K562 (cell line): ENCODE data around the gene ZNF790. TPM values are rescaled to one million over a fixed set of nuclear protein-coding genes. Genes with fewer than 3 reads are reported as not detected.

Experiments used
- ATAC-seq: fragments of 200-7000 bp; cut with Tn5 transposase; 3 replicates; pipeline ENCODE4 v1.9.1; 2020; ENCODE audit warnings: moderate library complexity
- BruUV-seq: library from RNA; stranded (reverse); fragments of 400-500 nt; replicated peaks from 2 replicates; lab custom pipeline; 2021; lab: Mats Ljungman, UMichigan
- CTCF ChIA-PET: fragments of 300-600 bp; formaldehyde crosslinking; extraction: SDS; loops from one replicate; lab custom pipeline; 2021; ENCODE audit warnings: low intra/inter-chr PET ratio; lab: Yijun Ruan, JAX
- POLR2A ChIA-PET: fragments of 300-600, 350-650 bp; sonication (Branson Sonifier 250); formaldehyde crosslinking; extraction: SDS; loops from one replicate; lab custom pipeline; 2021; ENCODE audit warnings: antibody characterized with exemption, inconsistent platforms; lab: Yijun Ruan, JAX
- DNase-seq, 4 experiments: peaks; one replicate each; pipeline versions ENCODE4 v3.0.0 to v3.0.0-alpha.2; 2011 to 2018; ENCODE audit warnings: low spot score in 3 of 4, mixed read lengths in 3 of 4; ENCODE audit errors: extremely low read depth in 1 of 4
- FAIRE-seq: peaks from 2 replicates; lab custom pipeline; 2011; peaks lifted over from hg19 to GRCh38; lab: Jason Lieb, UNC
- H2AFZ ChIP-seq: 2 replicates; pipeline ENCODE4 v1.6.0; 2011; ENCODE audit warnings: low read depth, low read length, control low read depth, inconsistent platforms
- H3K27ac ChIP-seq: fragments of 200-600 bp; 3 replicates; pipeline ENCODE4 v1.8.0; 2011; ENCODE audit warnings: low read depth, mild to moderate bottlenecking, control low read depth, inconsistent platforms, low read length, moderate library complexity, mixed read lengths; ENCODE audit errors: extremely low read depth
- H3K27me3 ChIP-seq, 2 experiments: fragments of 300-600 bp in 1 of 2; 2 replicates in 1 of 2; 3 replicates in 1 of 2; pipeline versions ENCODE4 v1.6.0 to v1.8.0; 2011; ENCODE audit warnings: inconsistent platforms in 2 of 2, low read length in 2 of 2, mild to moderate bottlenecking in 1 of 2, mixed read lengths in 1 of 2, moderate library complexity in 1 of 2; ENCODE audit not compliant: control insufficient read depth in 2 of 2, insufficient read depth in 2 of 2
- H3K36me3 ChIP-seq: fragments of 300-600 bp; 3 replicates; pipeline ENCODE4 v1.8.0; 2011; ENCODE audit warnings: mild to moderate bottlenecking, low read length, inconsistent platforms; ENCODE audit not compliant: control insufficient read depth, insufficient read depth
- H3K4me1 ChIP-seq, 2 experiments: fragments of 200-600 bp in 1 of 2; replicated peaks in 1 of 2; 2 replicates in 1 of 2; 3 replicates in 1 of 2; pipeline versions ENCODE4 v1.5.1 to v1.8.0; 2011; ENCODE audit warnings: inconsistent platforms in 2 of 2, low read length in 2 of 2, mild to moderate bottlenecking in 1 of 2, mixed read lengths in 1 of 2, moderate library complexity in 1 of 2; ENCODE audit not compliant: control insufficient read depth in 2 of 2, insufficient read depth in 2 of 2
- H3K4me2 ChIP-seq: 2 replicates; pipeline ENCODE4 v1.6.1; 2011; ENCODE audit warnings: low read length, control low read depth, inconsistent platforms, mixed read lengths; ENCODE audit not compliant: insufficient read depth
- H3K4me3 ChIP-seq: fragments of 200-600 bp; sonication (generic), shearing (Covaris generic); 2 replicates; pipeline ENCODE4 v1.5.1; 2016; ENCODE audit warnings: control low read depth, inconsistent platforms
- H3K79me2 ChIP-seq: fragments of 200-600 bp; 3 replicates; pipeline ENCODE4 v1.8.0; 2011; ENCODE audit warnings: low read length, inconsistent platforms; ENCODE audit not compliant: control insufficient read depth, insufficient read depth
- H3K9ac ChIP-seq, 2 experiments: 2 replicates each; pipeline versions ENCODE4 v1.6.0 to v1.6.1; 2011; ENCODE audit warnings: low read depth in 2 of 2, low read length in 2 of 2, control low read depth in 1 of 2, inconsistent platforms in 1 of 2, mild to moderate bottlenecking in 1 of 2, mixed read lengths in 1 of 2; ENCODE audit not compliant: insufficient read depth in 1 of 2
- H3K9me1 ChIP-seq: one replicate; pipeline ENCODE4 v1.6.0; 2011; ENCODE audit warnings: inconsistent platforms, mild to moderate bottlenecking, low read length, moderate library complexity; ENCODE audit not compliant: control insufficient read depth, insufficient read depth
- H3K9me3 ChIP-seq: replicated peaks from 2 replicates; pipeline ENCODE4 v1.5.1; 2011; ENCODE audit warnings: low read depth, low read length, inconsistent platforms; ENCODE audit not compliant: control insufficient read depth, insufficient read depth
- H4K20me1 ChIP-seq: replicated peaks from 2 replicates; pipeline ENCODE4 v1.6.1; 2011; ENCODE audit warnings: low read length, inconsistent platforms, mixed read lengths; ENCODE audit not compliant: control insufficient read depth, insufficient read depth
- HEY1 ChIP-seq: fragments of 250-450 bp; sonication (Bioruptor Pico); IDR thresholded peaks from 2 replicates; pipeline ENCODE4 v1.5.0; 2020; ENCODE audit warnings: mild to moderate bottlenecking, moderate library complexity, borderline replicate concordance
- NBN ChIP-seq: fragments of 450-650 bp; IDR thresholded peaks from 2 replicates; pipeline ENCODE4 v1.6.1; 2016; ENCODE audit warnings: low read depth, mild to moderate bottlenecking
- NFE2 ChIP-seq: IDR thresholded peaks from 2 replicates; pipeline ENCODE4 v1.6.1; 2014; ENCODE audit warnings: antibody characterized with exemption, low read depth
- SMARCB1 ChIP-seq: IDR thresholded peaks from 2 replicates; pipeline ENCODE4 v1.6.1; 2011; ENCODE audit warnings: improper control_type of control experiment, low read depth; ENCODE audit not compliant: insufficient read length
- ZNF57 ChIP-seq: fragments of 450-650 bp; formaldehyde crosslinking; IDR thresholded peaks from 2 replicates; pipeline ENCODE4 v1.4.0; 2020; ENCODE audit warnings: mild to moderate bottlenecking, moderate library complexity
- WGBS: fragments of 100-300 bp; shearing (Covaris generic); methylation state at CpG from one replicate; pipeline ENCODE4 v1.1.6; 2016; ENCODE audit warnings: low coverage, mixed read lengths; ENCODE audit not compliant: insufficient coverage; ENCODE audit errors: missing lambda C conversion rate; 5-methylcytosine and 5-hydroxymethylcytosine counted together
- in situ Hi-C: fragments of 300-500 bp; cut with MboI; formaldehyde crosslinking; loops from 4 replicates; pipeline ENCODE4 v1.15.0; 2018; ENCODE audit warnings: inconsistent platforms, mixed read lengths
- intact Hi-C: fragments of 100-400 bp; cut with micrococcal nuclease; formaldehyde crosslinking; loops from 2 replicates; pipeline ENCODE4 v1.14.2; 2022
- polyA plus RNA-seq, 8 experiments: library from polyadenylated mRNA; depleted of rRNA in 4 of 8; stranded (reverse) in 5 of 8; unstranded in 3 of 8; fragments of >200 nt; fragmentation: Nextera tagmentation in 2 of 8; fragmentation: Illumina TruSeq in 1 of 8; extraction: Ambion mirVana in 2 of 8; extraction: Trizol in 1 of 8; gene quantifications; 2 replicates each; pipeline versions ENCODE4 v1.2.1 to v1.2.3, GENCODE V29; 2011 to 2014; ENCODE audit warnings: inconsistent platforms in 1 of 8, missing spikeins in 1 of 8
- total RNA-seq, 7 experiments: library from RNA; depleted of rRNA in 6 of 7; stranded (reverse); fragments of >200 nt in 6 of 7; fragmentation: Illumina TruSeq in 2 of 7; extraction: Trizol in 2 of 7; gene quantifications; 2 replicates each; pipeline versions ENCODE4 v1.2.1 to v1.2.3, GENCODE V29; 2011 to 2021; ENCODE audit warnings: low replicate concordance in 1 of 7
- TF ChIP-seq, protein P1 (sequence below): fragments of 250-450 bp; sonication (Bioruptor Pico); IDR thresholded peaks from 2 replicates; pipeline ENCODE4 v1.4.0; 2020; ENCODE audit warnings: mild to moderate bottlenecking, moderate library complexity

The ZNF790 gene
- total and polyA plus RNA-seq, 9 of the 15 experiments (the other 6 are each of a cell fraction or from before 2014, with no cell fraction given), result 0.33 to 1.7 (median 0.53) TPM

DNA sequence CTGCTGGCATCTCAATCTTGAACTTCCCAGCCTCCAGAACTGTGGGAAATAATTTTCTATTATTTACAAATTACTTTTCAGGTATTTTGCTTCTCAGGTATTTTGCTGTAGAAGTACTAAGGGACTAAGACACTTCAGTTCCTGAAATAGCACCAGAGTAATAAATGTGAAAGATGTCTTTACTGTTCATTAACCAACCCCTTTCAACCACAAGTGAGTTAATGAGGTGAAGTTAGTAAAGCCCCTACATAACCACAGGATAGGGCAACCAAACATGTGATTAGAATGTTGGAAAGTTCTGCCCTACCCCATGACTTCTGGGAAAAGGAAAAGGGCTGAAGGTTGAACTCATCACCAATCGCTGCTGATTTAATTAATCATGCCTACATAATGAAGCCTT lies 9.8 kb upstream of the ZNF790 start:
- ATAC-seq, result no peak
- Histone ChIP-seq H3K27ac (no peak overlapping the region), H3K79me2 (no peaks in the 10 kb centered on the region), H3K27me3 (no peaks in the 10 kb centered on the region), H3K9me1 (no peaks in the 10 kb centered on the region), H3K36me3 (no peaks in the 10 kb centered on the region), H3K4me3 (no peak overlapping the region), H3K4me1 (peaks cover 0 to 3% of the 10 kb centered on the region in 2 experiments; a peak in 1 of 5 replicates), H3K9me3 (no peaks in the 10 kb centered on the region), H3K4me2 (no peak overlapping the region), H3K9ac (no peak overlapping the region), H4K20me1 (no peaks in the 10 kb centered on the region), H2AFZ (no peak overlapping the region)
- DNase-seq, result no peak
- CTCF ChIA-PET, result no interaction called here
- POLR2A ChIA-PET, result no interaction called here
- FAIRE-seq, result no peak
- BruUV-seq, result no TSS peak
- 0% methylated on average over 1 of the region's 1 CpG for WGBS
- in situ Hi-C loops, result no loop called here
- intact Hi-C loops, result no loop called here
- TF ChIP-seq HEY1 (CRISPR knock-in tag) (no peak), NBN (no peak), NFE2 (no peak), ZNF57 (CRISPR knock-in tag) (no peak), SMARCB1 (no peak)
- TF ChIP-seq, protein P1, sequence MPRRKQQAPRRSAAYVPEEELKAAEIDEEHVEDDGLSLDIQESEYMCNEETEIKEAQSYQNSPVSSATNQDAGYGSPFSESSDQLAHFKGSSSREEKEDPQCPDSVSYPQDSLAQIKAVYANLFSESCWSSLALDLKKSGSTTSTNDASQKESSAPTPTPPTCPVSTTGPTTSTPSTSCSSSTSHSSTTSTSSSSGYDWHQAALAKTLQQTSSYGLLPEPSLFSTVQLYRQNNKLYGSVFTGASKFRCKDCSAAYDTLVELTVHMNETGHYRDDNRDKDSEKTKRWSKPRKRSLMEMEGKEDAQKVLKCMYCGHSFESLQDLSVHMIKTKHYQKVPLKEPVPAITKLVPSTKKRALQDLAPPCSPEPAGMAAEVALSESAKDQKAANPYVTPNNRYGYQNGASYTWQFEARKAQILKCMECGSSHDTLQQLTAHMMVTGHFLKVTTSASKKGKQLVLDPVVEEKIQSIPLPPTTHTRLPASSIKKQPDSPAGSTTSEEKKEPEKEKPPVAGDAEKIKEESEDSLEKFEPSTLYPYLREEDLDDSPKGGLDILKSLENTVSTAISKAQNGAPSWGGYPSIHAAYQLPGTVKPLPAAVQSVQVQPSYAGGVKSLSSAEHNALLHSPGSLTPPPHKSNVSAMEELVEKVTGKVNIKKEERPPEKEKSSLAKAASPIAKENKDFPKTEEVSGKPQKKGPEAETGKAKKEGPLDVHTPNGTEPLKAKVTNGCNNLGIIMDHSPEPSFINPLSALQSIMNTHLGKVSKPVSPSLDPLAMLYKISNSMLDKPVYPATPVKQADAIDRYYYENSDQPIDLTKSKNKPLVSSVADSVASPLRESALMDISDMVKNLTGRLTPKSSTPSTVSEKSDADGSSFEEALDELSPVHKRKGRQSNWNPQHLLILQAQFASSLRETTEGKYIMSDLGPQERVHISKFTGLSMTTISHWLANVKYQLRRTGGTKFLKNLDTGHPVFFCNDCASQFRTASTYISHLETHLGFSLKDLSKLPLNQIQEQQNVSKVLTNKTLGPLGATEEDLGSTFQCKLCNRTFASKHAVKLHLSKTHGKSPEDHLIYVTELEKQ (CRISPR knock-in tag), result no peak
